GM19324 (cell line): ENCODE data around the gene ZNF106.
A peak's percentile ranks its signal among the peaks of the same experiment; 100 is the strongest.

Source experiments
- ATAC-seq: cut with Tn5 transposase; IDR thresholded peaks from one replicate; pipeline ENCODE4 v1.9.1; 2021; ENCODE audit warnings: mild to moderate bottlenecking, moderate library complexity; ENCODE audit not compliant: unreplicated experiment, low FRiP score

ZNF106 gene

GRCh38 chr15:42490671-42491538, at the start of gene ZNF106:
TSS of gene ZNF106 (minus strand) at chr15:42491141. CDS start at chr15:42472289, 18,852 bp downstream.
- peak; percentile 67 for ATAC-seq

DNA sequence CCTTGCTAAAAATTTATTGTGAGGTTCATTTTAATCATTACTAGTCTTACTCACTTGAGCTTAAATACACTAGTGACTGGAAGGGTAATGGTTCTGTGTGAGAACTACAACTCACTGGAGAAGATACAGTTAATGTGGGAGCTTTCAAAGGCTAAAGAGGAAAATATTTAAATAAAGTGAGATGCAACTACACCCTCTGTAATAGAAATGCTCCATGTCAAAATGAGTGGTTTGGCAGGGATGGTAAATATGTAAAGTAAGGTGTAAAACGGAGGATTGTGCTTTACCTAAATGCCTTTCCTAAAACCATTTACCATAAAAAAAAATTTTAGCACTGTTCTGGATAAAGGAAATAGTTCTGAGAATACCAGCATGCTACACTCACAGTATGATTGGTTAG, 42.3 kb upstream of the ZNF106 start:
- no peak for ATAC-seq

GRCh38 chr15:42528970-42529369, 38.0 kb upstream of the ZNF106 start:
- ATAC-seq: no peak

- no peak for ATAC-seq
These were observed 32.4 kb upstream of the ZNF106 start for GRCh38 chr15:42523331-42523730.

GRCh38 chr15:42511007-42511391, 20.1 kb upstream of the ZNF106 start:
- no peak for ATAC-seq

DNA sequence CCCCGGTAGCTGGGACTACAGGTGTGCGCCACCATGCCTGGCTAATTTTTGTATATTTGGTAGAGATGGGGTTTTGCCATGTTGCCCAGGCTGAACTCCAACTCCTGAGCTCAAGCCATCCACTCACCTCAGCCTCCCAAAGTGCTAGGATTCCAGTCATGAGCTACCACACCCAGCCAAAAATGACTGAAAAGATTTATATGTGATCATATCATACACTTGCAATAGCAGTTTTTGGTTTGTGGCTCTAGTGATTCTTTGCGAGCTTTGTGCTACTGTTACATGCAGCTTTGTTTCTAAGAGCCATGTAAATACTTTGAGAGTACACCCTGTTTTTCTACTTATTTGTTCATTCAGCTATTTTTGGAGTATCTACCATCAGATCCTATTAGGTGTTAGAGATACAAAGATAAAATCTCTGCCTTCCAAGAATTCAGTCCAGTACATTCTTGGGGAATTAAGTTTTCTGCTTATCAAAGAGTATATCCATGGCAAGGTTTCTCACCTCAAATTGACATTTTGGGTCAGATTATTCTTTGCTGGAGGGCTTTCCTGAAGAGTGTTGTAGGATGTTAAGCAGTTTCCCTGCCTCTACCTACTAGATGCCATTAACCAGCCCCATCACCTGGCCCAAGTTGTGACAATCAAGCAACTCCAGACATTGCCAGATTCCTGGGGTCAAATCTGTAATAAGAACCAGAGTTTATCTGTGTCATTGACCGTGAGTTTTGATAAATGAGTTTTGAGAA, 19.5 kb upstream of the ZNF106 start:
- no peak for ATAC-seq

GRCh38 chr15:42508263-42508690, 17.3 kb upstream of the ZNF106 start:
- no peak for ATAC-seq

DNA sequence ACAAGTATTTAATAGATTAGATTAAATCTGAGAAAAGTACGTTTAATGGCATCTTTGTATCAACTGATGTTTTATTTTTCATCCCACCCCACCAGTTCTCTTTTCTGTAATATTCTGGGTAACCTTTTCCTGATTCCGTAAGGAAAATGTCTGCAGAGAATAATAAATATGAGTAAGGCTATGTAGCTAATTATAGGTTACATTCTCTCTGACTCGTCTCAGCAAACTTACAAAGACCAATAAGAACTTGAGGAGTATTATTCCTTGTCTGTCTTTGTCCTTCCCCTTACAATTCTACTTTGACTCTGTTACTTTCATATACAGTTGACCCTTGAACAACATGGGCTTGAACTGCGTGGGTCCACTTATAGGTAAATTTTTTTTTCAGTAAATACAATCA, 16.6 kb upstream of the ZNF106 start:
- ATAC-seq: no peak

- no peak for ATAC-seq
These were observed 13.7 kb upstream of the ZNF106 start for GRCh38 chr15:42504631-42505030.

DNA sequence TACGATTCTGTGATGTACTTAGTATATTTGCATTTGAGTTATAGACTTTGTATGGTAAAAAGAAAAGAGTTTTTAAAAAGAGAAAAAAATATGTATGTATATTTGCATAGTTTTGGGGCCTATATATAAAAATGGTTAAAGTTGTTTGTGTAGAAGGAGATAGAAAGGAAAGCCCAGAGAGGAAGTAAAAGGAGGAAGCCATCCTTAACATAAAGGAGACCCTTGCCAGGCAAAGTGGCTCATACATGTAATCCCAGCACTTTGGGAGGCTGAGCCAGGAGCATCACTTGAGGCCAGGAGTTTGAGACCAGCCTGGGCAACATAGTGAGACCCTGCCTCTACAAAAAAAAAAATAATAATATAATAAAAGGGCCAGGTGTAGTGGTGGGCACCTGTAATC, 12.9 kb upstream of the ZNF106 start:
- no peak for ATAC-seq

GRCh38 chr15:42502477-42502876, 11.5 kb upstream of the ZNF106 start:
- no peak for ATAC-seq

DNA sequence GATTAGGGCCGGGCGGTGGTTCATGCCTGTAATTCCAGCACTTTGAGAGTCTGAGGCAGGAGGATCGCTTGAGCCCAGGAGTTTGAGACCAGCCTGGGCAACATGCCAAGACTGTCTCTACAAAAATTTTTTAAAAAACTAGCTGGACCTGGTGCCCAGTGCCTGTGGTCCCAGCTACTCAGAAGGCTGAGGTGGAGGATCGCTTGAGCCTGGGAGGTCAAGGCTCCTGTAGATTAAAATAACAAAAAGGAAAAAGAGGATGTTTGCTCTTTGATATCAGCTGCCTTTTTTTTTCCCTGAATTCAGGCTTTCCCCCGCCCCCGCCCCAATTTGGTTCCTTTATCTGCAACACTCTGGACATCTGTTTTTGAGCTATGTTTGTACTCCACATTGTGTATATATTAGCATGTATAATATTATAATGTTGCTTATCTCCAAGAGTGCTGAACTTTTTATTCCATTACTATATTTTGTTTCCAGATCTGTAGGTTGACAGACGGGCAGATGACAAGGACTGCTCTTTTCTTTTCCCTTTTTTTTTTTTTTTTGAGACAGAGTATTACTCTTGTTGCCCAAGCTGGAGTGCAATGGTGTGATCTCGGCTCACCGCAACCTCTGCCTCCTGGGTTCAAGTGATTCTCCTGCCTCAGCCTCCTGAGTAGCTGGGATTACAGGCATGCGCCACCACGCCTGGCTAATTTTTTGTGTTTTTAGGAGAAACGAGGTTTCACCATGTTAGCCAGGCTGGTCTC, 9.1 kb upstream of the ZNF106 start:
- no peak for ATAC-seq

GRCh38 chr15:42498212-42499068, 7.5 kb upstream of the ZNF106 start:
- ATAC-seq: no peak

GRCh38 chr15:42495361-42496212, 4.6 kb upstream of the ZNF106 start, which contains the start of gene SNAP23:
TSS of gene SNAP23 (plus strand) at chr15:42495634. CDS start at chr15:42511847, 16,213 bp downstream.
- ATAC-seq: peak; percentile 78

DNA sequence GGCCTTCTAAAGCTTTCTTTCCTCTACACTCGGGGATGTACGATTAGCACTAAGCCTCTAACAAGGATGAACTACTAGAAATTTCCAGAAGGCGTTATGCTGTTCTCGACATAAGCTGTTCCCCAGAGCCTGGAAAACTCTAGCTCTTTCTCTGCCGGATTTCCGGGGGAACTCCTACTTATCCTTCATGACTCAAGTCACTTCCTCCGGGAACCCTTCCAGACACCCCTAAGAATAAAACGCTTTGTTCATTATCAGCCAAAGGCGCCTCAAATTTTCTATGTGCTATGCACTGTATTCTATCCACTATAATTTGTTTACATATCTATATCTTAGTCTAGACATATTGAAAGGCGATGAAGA, 4.0 kb upstream of the ZNF106 start:
- no peak for ATAC-seq

DNA sequence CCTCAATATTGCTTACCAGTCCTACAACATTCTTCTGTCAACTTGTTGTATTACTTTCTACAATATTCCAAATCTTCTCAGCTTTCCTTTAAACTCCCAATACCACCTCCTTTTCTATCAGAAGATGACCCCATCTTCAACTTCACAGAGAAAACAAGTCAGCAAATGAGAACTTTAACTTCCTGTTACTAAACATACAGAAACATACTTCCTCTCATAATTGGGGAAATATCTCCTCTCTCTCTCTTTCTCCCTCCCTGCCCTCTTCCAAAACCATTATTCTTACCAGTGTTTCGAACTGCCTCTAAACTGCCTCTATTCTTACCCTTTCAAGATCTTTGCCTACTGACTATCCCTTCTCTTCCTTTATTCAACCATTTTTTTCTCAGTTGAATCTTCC, 2.7 kb upstream of the ZNF106 start:
- no peak for ATAC-seq

- no peak for ATAC-seq
These were observed 741 bp upstream of the ZNF106 start for GRCh38 chr15:42491539-42492225.

GRCh38 chr15:42490291-42490670, 660 bp downstream of the ZNF106 start:
- no peak for ATAC-seq

GRCh38 chr15:42483677-42484076, 7.3 kb downstream of the ZNF106 start:
- ATAC-seq: no peak
